HL-60/S4 treated with phorbol 12-myristate 13-acetate at 8.2 ng/mL for 4 days and 3 days (cell line): ENCODE results near the gene CINP.
"Not testable (repeated sequence)": the region's sequence is repeated elsewhere in the genome, so short reads cannot be mapped to it uniquely, and the experiment has no call there.

Experiments used
- in situ Hi-C: fragments of 300-500 bp; cut with MboI; formaldehyde crosslinking; loops from 2 replicates; pipeline ENCODE4 v1.15.0; 2022; ENCODE audit warnings: low sequenced_read_pairs

The CINP gene

GRCh38 chr14:102356280-102356679, 6.4 kb downstream of the CINP start:
- in situ Hi-C loops, result no loop called here

- in situ Hi-C loops, result no loop called here
Measured at GRCh38 chr14:102353126-102353619, 9.5 kb downstream of the CINP start.

GRCh38 chr14:102352213-102352612, 10.5 kb downstream of the CINP start:
- in situ Hi-C loops, result no loop called here

GRCh38 chr14:102351593-102351992, 11.1 kb downstream of the CINP start:
- in situ Hi-C loops, result not testable (repeated sequence)

- in situ Hi-C loops, result no loop called here
Measured at GRCh38 chr14:102351023-102351422, 11.7 kb downstream of the CINP start.

GRCh38 chr14:102348376-102348775, 14.3 kb downstream of the CINP start:
- in situ Hi-C loops, result no loop called here

GRCh38 chr14:102346645-102347044, 16.0 kb downstream of the CINP start:
- in situ Hi-C loops, result no loop called here

- in situ Hi-C loops, result no loop called here
Measured at GRCh38 chr14:102345232-102345631, 17.5 kb downstream of the CINP start.

- in situ Hi-C loops, result no loop called here
Measured at GRCh38 chr14:102344485-102344884, 18.2 kb downstream of the CINP start.

- in situ Hi-C loops, result no loop called here
Measured at GRCh38 chr14:102344084-102344483, 18.6 kb downstream of the CINP start.

GRCh38 chr14:102342238-102342637, 20.5 kb downstream of the CINP start:
- in situ Hi-C loops, result no loop called here

GRCh38 chr14:102341566-102341965, 21.1 kb downstream of the CINP start:
- in situ Hi-C loops, result no loop called here

- in situ Hi-C loops, result no loop called here
Measured at GRCh38 chr14:102338724-102339123, 24.0 kb downstream of the CINP start.

GRCh38 chr14:102335163-102335562, 27.5 kb downstream of the CINP start:
- in situ Hi-C loops, result no loop called here

- in situ Hi-C loops, result no loop called here
Measured at GRCh38 chr14:102333795-102334705, 28.6 kb downstream of the CINP start.

GRCh38 chr14:102333390-102333789, 29.3 kb downstream of the CINP start:
- in situ Hi-C loops, result no loop called here

- in situ Hi-C loops, result no loop called here
Measured at GRCh38 chr14:102330806-102331205, 31.9 kb downstream of the CINP start.

GRCh38 chr14:102329381-102329780, 33.3 kb downstream of the CINP start:
- in situ Hi-C loops, result not testable (repeated sequence)

- in situ Hi-C loops, result no loop called here
Measured at GRCh38 chr14:102326583-102326982, 36.1 kb downstream of the CINP start.

GRCh38 chr14:102325791-102326345, 36.8 kb downstream of the CINP start:
- in situ Hi-C loops, result no loop called here

GRCh38 chr14:102323102-102323501, 39.6 kb downstream of the CINP start:
- in situ Hi-C loops, result loop anchor here (25.0 kb wide), 1 partner anchor 236 kb away; the partner anchor contains the start of gene HSP90AA1
